Measurements from ENCODE around the gene DIRAS2. TPM values are rescaled to one million over a fixed set of nuclear protein-coding genes. Genes with fewer than 3 reads are reported as not detected.

Gene DIRAS2
- polyA plus RNA-seq, 1 experiment: not detected

DNA sequence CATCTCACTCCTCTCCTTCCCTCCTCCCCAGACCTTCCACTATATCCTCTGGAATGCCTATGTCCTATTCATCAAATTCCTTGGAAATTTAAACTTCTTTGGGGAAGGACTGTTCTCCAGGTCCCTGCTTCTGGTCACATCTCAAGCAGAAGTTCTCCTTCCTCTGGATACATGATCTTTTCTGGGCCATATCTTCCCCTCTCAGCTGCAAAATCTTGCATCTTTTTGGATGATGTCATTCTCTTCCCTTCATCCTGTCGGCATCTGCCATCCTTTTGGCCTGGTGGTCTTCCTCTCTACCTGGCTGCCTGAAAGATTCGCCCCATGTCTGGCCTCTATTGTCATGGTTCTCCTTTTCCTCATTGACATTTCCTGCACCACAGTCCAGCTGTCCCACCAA lies 5.2 kb upstream of the DIRAS2 start:
- Histone ChIP-seq H3K27me3 (ENCODE audit: control insufficient read depth, insufficient read depth, low read length) (peaks cover 4% of the 10 kb centered on the region), H3K27ac (ENCODE audit: low read depth, low read length) (no peak overlapping the region), H3K4me3 (ENCODE audit: low read depth, low read length) (no peak overlapping the region), H3K9me3 (ENCODE audit: control insufficient read depth, insufficient read depth, low read length) (no peaks in the 10 kb centered on the region)
- ChIA-PET POLR2A (no interaction called here), CTCF (no interaction called here)
- DNase-seq (ENCODE audit: low read depth, low spot score): no peak
- no peak for TF ChIP-seq CTCF (IDR thresholded peaks at IDR 0.05; ENCODE audit: low read depth, low read length)

DNA sequence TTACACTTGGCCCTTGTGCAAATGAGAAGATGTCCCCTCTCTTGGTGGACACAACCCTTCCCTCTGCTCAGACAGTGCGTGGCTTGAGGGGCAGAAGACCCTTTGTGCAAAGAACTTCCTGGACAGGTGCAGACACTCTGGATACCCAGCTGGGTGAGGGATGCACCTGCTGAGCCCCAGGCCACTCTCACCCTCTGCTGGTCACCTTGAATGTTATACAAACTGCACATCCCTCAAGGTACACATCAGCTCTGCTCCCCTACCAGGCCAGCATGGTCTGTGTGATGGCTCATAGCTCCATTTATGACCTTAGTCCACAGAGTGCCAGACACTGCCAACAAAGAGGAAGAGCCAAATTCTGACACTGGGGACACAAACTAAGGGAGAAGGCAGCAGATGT lies 3.1 kb upstream of the DIRAS2 start:
- no peak for TF ChIP-seq CTCF (IDR thresholded peaks at IDR 0.05; ENCODE audit: low read depth, low read length)
- Histone ChIP-seq H3K9me3 (ENCODE audit: control insufficient read depth, insufficient read depth, low read length) (no peaks in the 10 kb centered on the region), H3K27me3 (ENCODE audit: control insufficient read depth, insufficient read depth, low read length) (peaks cover 10% of the 10 kb centered on the region), H3K4me3 (ENCODE audit: low read depth, low read length) (no peak overlapping the region), H3K27ac (ENCODE audit: low read depth, low read length) (no peak overlapping the region)
- POLR2A ChIA-PET: no interaction called here
- DNase-seq (ENCODE audit: low read depth, low spot score): no peak
- CTCF ChIA-PET: no interaction called here

- TF ChIP-seq CTCF (IDR thresholded peaks at IDR 0.05; ENCODE audit: low read depth, low read length): no peak
- Histone ChIP-seq H3K4me3 (ENCODE audit: low read depth, low read length) (no peak overlapping the region), H3K9me3 (ENCODE audit: control insufficient read depth, insufficient read depth, low read length) (no peaks in the 10 kb centered on the region), H3K27me3 (ENCODE audit: control insufficient read depth, insufficient read depth, low read length) (peaks cover 10% of the 10 kb centered on the region), H3K27ac (ENCODE audit: low read depth, low read length) (no peak overlapping the region)
- ChIA-PET POLR2A (no interaction called here), CTCF (interaction anchor here (0.6 kb wide), 1 partner anchor 498 kb away, joined by 4 read pairs; no protein-coding TSS in a partner anchor)
- DNase-seq (ENCODE audit: low read depth, low spot score): no peak
Measured at GRCh38 chr9:90641884-90642487, 638 bp downstream of the DIRAS2 start.

DNA sequence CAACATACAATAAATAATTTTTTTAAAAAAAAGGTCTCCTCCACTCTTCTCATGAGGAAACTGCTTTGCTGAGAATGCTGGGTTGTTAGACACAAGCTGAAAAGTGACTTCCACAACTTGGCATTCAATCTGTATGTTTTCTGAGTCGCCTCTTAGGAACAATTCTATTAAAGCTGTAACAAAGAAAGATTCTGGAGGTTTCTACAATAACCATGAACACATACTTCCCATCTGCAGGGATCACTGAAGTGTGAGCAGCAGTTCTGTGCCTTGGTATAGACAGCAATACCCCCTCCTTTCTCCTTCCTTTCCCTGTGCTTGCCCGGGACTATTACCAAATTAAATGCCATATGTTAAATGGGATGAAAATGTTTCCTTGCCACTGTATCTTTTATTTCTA lies 1.5 kb downstream of the DIRAS2 start:
- H3K9me3 ChIP-seq (ENCODE audit: control insufficient read depth, insufficient read depth, low read length): no peaks in the 10 kb centered on the region
- H3K27ac ChIP-seq (ENCODE audit: low read depth, low read length): no peak overlapping the region
- DNase-seq (ENCODE audit: low read depth, low spot score): no peak
- TF ChIP-seq CTCF (IDR thresholded peaks at IDR 0.05; ENCODE audit: low read depth, low read length): no peak
- H3K27me3 ChIP-seq (ENCODE audit: control insufficient read depth, insufficient read depth, low read length): peaks cover 10% of the 10 kb centered on the region
- CTCF ChIA-PET: no interaction called here
- POLR2A ChIA-PET: no interaction called here
- no peak overlapping the region for H3K4me3 ChIP-seq (ENCODE audit: low read depth, low read length)

DNA sequence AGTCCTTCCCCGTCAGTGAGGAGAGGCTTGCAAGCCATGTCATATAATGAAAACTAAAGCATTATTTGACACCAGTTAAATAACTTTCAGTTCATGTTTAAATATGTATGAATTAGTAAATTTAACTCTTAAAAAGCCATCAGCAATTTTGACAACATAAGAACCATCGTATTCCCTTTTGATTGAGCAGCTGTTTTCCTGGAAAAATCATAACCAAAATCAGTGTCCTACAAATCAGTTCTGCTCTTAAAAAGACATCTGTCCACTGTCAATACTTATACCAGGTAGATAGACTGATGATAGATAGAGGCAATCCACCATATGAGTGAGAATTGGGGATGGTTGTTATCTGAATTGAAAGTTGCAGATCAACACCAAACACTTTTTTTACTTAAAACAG lies 2.3 kb downstream of the DIRAS2 start:
- CTCF ChIA-PET: no interaction called here
- DNase-seq (ENCODE audit: low read depth, low spot score): no peak
- Histone ChIP-seq H3K9me3 (ENCODE audit: control insufficient read depth, insufficient read depth, low read length) (no peaks in the 10 kb centered on the region), H3K4me3 (ENCODE audit: low read depth, low read length) (no peak overlapping the region), H3K27ac (ENCODE audit: low read depth, low read length) (no peak overlapping the region), H3K27me3 (ENCODE audit: control insufficient read depth, insufficient read depth, low read length) (peaks cover 10% of the 10 kb centered on the region)
- no peak for TF ChIP-seq CTCF (IDR thresholded peaks at IDR 0.05; ENCODE audit: low read depth, low read length)
- POLR2A ChIA-PET: no interaction called here

Data from AG04450 (cell line).